ENCODE data around the gene PPARGC1A.

- TF ChIP-seq CTCF (conservative IDR thresholded peaks at IDR 0.05 in 1 of 2, IDR thresholded peaks at IDR 0.05 in 1 of 2; ENCODE audit: extremely low read depth in 1 of 2, insufficient read depth in 1 of 2, low read depth in 1 of 2, low read length in 2 of 2) (no peak), EZH2 (IDR thresholded peaks at IDR 0.05; ENCODE audit: borderline replicate concordance, low read length) (no peak)
These were observed 52.5 kb downstream of the PPARGC1A start for GRCh38 chr4:23837371-23837770.

Measured in mammary epithelial cell (primary cell).